Prostate gland (tissue), 2 donors: ENCODE results near the gene PTP4A1. TPM values are rescaled to one million over a fixed set of nuclear protein-coding genes. Genes with fewer than 3 reads are reported as not detected.

ENCODE experiments used
- DNase-seq: peaks from one replicate; pipeline ENCODE4 v3.0.0-alpha.2; 2019; ENCODE audit warnings: low spot score
- H3K27ac ChIP-seq, 2 donors: fragments of 200-600 bp; sonication (generic); 2 replicates each; pipeline ENCODE4 v1.5.1; 2017 to 2019
- H3K27me3 ChIP-seq: fragments of 200-600 bp; sonication (generic); replicated peaks from 2 replicates; pipeline ENCODE4 v1.5.1; 2019; ENCODE audit not compliant: insufficient read depth
- H3K36me3 ChIP-seq, 2 donors: fragments of 200-600 bp; sonication (generic); 1 replicate in 1 of 2; 2 replicates in 1 of 2; pipeline versions ENCODE4 v1.5.1 to v1.8.1; 2017 to 2019
- H3K4me1 ChIP-seq: fragments of 200-600 bp; sonication (generic); replicated peaks from 2 replicates; pipeline ENCODE4 v1.5.1; 2019
- H3K4me3 ChIP-seq, 2 donors: fragments of 200-600 bp; sonication (generic); 2 replicates each; pipeline ENCODE4 v1.5.1; 2017 to 2019
- H3K9me3 ChIP-seq: fragments of 200-600 bp; sonication (generic); 2 replicates; pipeline ENCODE4 v1.5.1; 2017
- CTCF ChIP-seq, 4 experiments: fragments of 200-600 bp in 2 of 4; fragments of 450-650 bp in 2 of 4; sonication (generic) in 2 of 4; IDR thresholded peaks; 1 replicate in 3 of 4; 2 replicates in 1 of 4; pipeline ENCODE4 v1.5.1; 2016 to 2019; ENCODE audit warnings: antibody characterized with exemption in 4 of 4, mild to moderate bottlenecking in 2 of 4, moderate library complexity in 2 of 4
- POLR2A ChIP-seq: fragments of 450-650 bp; IDR thresholded peaks from one replicate; pipeline ENCODE4 v1.6.1; 2016; ENCODE audit warnings: antibody characterized with exemption, mild to moderate bottlenecking
- POLR2AphosphoS5 ChIP-seq: sonication (generic); formaldehyde crosslinking; IDR thresholded peaks from one replicate; pipeline ENCODE4 v1.6.1; 2017; ENCODE audit warnings: antibody characterized with exemption
- WGBS: methylation state at CpG from one replicate; pipeline ENCODE4 v1.1.5; 2018; 5-methylcytosine and 5-hydroxymethylcytosine counted together
- intact Hi-C: fragments of 100-400 bp; cut with DNase I; formaldehyde crosslinking; loops from one replicate; pipeline ENCODE4 v1.14.2; 2022
- total RNA-seq, 2 donors: library from RNA; depleted of rRNA; stranded (reverse); fragments of >200 nt; gene quantifications; one replicate each; pipeline ENCODE4 v1.1.0, GENCODE V29; 2016

The PTP4A1 gene
- total RNA-seq, 2 donors from 2014 or later: 25.5 to 29.3 TPM

- 96% methylated on average over 2 of the region's 2 CpGs for WGBS
- Histone ChIP-seq H3K27ac (no peak overlapping the region), H3K4me3 (no peak overlapping the region), H3K9me3 (no peaks in the 10 kb centered on the region), H3K36me3 (peaks cover 2 to 7% of the 10 kb centered on the region in 2 donors), H3K27me3 (no peaks in the 10 kb centered on the region), H3K4me1 (no peaks in the 10 kb centered on the region)
- no peak for DNase-seq
- intact Hi-C loops: no loop called here
- no peak for TF ChIP-seq POLR2A
- no peak for TF ChIP-seq POLR2AphosphoS5
- no peak for TF ChIP-seq CTCF (IDR thresholded peaks at IDR 0.05)
These were observed 6.5 kb downstream of the PTP4A1 start for GRCh38 chr6:63578757-63579156.

- Histone ChIP-seq H3K36me3 (peaks cover 2 to 7% of the 10 kb centered on the region in 2 donors), H3K9me3 (no peaks in the 10 kb centered on the region), H3K4me3 (no peak overlapping the region), H3K27me3 (no peaks in the 10 kb centered on the region), H3K4me1 (no peaks in the 10 kb centered on the region), H3K27ac (no peak overlapping the region)
- intact Hi-C loops: no loop called here
- 96% methylated on average over 6 of the region's 6 CpGs for WGBS
- TF ChIP-seq POLR2A: no peak
- no peak for TF ChIP-seq POLR2AphosphoS5
- no peak for TF ChIP-seq CTCF (IDR thresholded peaks at IDR 0.05)
- no peak for DNase-seq
These were observed 7.8 kb downstream of the PTP4A1 start for GRCh38 chr6:63579937-63580703.

- no peaks in the 10 kb centered on the region for H3K4me1 ChIP-seq
- WGBS: 85% methylated on average over 3 of the region's 3 CpGs
- H3K36me3 ChIP-seq: peaks cover 2 to 7% of the 10 kb centered on the region in 2 donors
- no peak overlapping the region for H3K4me3 ChIP-seq
- H3K27me3 ChIP-seq: no peaks in the 10 kb centered on the region
- H3K9me3 ChIP-seq: no peaks in the 10 kb centered on the region
- TF ChIP-seq POLR2A: no peak
- no peak for DNase-seq
- no peak overlapping the region for H3K27ac ChIP-seq
- intact Hi-C loops: no loop called here
These were observed 8.4 kb downstream of the PTP4A1 start for GRCh38 chr6:63580704-63580961.

- Histone ChIP-seq H3K27ac (no peak overlapping the region), H3K27me3 (no peaks in the 10 kb centered on the region), H3K9me3 (no peaks in the 10 kb centered on the region), H3K4me1 (no peaks in the 10 kb centered on the region), H3K4me3 (no peak overlapping the region), H3K36me3 (peaks cover 2 to 7% of the 10 kb centered on the region in 2 donors)
- 93% methylated on average over 2 of the region's 2 CpGs for WGBS
- DNase-seq: no peak
- TF ChIP-seq POLR2AphosphoS5: no peak
- intact Hi-C loops: no loop called here
These were observed 9.2 kb downstream of the PTP4A1 start for GRCh38 chr6:63581355-63582013.

- Histone ChIP-seq H3K4me3 (no peak overlapping the region), H3K36me3 (peaks cover 0 to 7% of the 10 kb centered on the region in 2 donors), H3K27me3 (no peaks in the 10 kb centered on the region), H3K27ac (no peak overlapping the region), H3K9me3 (no peaks in the 10 kb centered on the region), H3K4me1 (no peaks in the 10 kb centered on the region)
- no peak for DNase-seq
- WGBS: 96% methylated on average over 4 of the region's 4 CpGs
- intact Hi-C loops: no loop called here
- TF ChIP-seq POLR2AphosphoS5 (no peak), POLR2A (no peak), CTCF (IDR thresholded peaks at IDR 0.05) (no peak)
These were observed 10.4 kb downstream of the PTP4A1 start for GRCh38 chr6:63582579-63583231.
